NCI-H2081 treated with DMSO at 0.1 percent for 48 hours (cell line): ENCODE data around the gene ATAD2B.

ENCODE experiments used
- DNase-seq: peaks from one replicate; lab custom pipeline; 2025; lab: John Stamatoyannopoulos, UW

ATAD2B gene

GRCh38 chr2:23699580-23699925, 227.4 kb downstream of the ATAD2B start:
- DNase-seq: no peak

- no peak for DNase-seq
Observed at GRCh38 chr2:23698721-23699579, 228.0 kb downstream of the ATAD2B start.
